22Rv1 (cell line): ENCODE results near the gene OSBPL3.

ENCODE experiments used
- CTCF ChIP-seq: fragments of 450-650 bp; IDR thresholded peaks from 2 replicates; pipeline ENCODE4 v1.5.1; 2017; ENCODE audit warnings: mild to moderate bottlenecking
- ZFX ChIP-seq: fragments of 450-650 bp; IDR thresholded peaks from 2 replicates; pipeline ENCODE4 v1.6.1; 2017; ENCODE audit warnings: antibody characterized with exemption, borderline replicate concordance

DNA sequence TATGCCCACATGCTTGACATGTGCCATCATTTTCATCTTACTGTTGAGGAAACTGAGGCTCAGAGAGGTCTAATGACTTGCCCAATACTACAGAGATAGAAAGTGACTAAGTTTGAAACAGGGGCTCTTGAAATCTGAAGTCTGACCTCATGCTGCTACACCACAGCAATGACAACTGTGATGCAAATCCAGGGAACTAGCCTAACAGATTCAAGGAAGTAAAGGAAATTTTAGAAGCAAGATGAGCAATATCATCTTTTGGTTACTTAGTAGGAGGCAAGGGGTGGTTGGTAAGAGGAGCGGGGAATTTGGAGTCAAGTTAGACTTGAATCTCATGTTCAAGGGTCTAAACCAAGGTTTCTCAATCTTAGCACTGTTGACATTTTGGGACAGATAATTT lies 26.3 kb upstream of the OSBPL3 start:
- TF ChIP-seq CTCF (no peak), ZFX (no peak)
